GM19372 (cell line): Measurements from ENCODE around the gene MRPL14.
"Not testable (repeated sequence)": the region's sequence is repeated elsewhere in the genome, so short reads cannot be mapped to it uniquely, and the experiment has no call there.

Source experiments
- ATAC-seq: cut with Tn5 transposase; IDR thresholded peaks from one replicate; pipeline ENCODE4 v1.9.1; 2021; ENCODE audit warnings: mild to moderate bottlenecking, low read depth, moderate library complexity; ENCODE audit not compliant: unreplicated experiment

Gene MRPL14

GRCh38 chr6:44104481-44105021 is 22.7 kb downstream of the MRPL14 start:
- ATAC-seq = no peak

- no peak for ATAC-seq
These were observed 24.7 kb downstream of the MRPL14 start for GRCh38 chr6:44102527-44102926.

- ATAC-seq = no peak
These were observed 25.4 kb downstream of the MRPL14 start for GRCh38 chr6:44101832-44102231.

GRCh38 chr6:44100088-44100550 is 27.1 kb downstream of the MRPL14 start:
- ATAC-seq = no peak

GRCh38 chr6:44099192-44099591 is 28.1 kb downstream of the MRPL14 start:
- ATAC-seq = no peak

GRCh38 chr6:44097782-44098317 is 29.4 kb downstream of the MRPL14 start:
- ATAC-seq = no peak

- no peak for ATAC-seq
These were observed 30.6 kb downstream of the MRPL14 start for GRCh38 chr6:44096612-44097011.

- not testable (repeated sequence) for ATAC-seq
These were observed 32.0 kb downstream of the MRPL14 start for GRCh38 chr6:44095243-44095623.

- no peak for ATAC-seq
These were observed 32.6 kb downstream of the MRPL14 start for GRCh38 chr6:44094403-44095242.

GRCh38 chr6:44093750-44094402 is 33.4 kb downstream of the MRPL14 start:
- no peak for ATAC-seq

- ATAC-seq = no peak
These were observed 34.2 kb downstream of the MRPL14 start for GRCh38 chr6:44093066-44093465.

GRCh38 chr6:44091981-44092884 is 35.0 kb downstream of the MRPL14 start:
- ATAC-seq = no peak

GRCh38 chr6:44091356-44091755 is 35.9 kb downstream of the MRPL14 start:
- ATAC-seq = not testable (repeated sequence)

GRCh38 chr6:44090465-44090864 is 36.8 kb downstream of the MRPL14 start:
- no peak for ATAC-seq

- no peak for ATAC-seq
These were observed 38.2 kb downstream of the MRPL14 start for GRCh38 chr6:44088827-44089590.

- no peak for ATAC-seq
These were observed 39.6 kb downstream of the MRPL14 start for GRCh38 chr6:44087623-44088022.

GRCh38 chr6:44086931-44087574 is 40.2 kb downstream of the MRPL14 start:
- no peak for ATAC-seq

GRCh38 chr6:44085219-44085618 is 42.0 kb downstream of the MRPL14 start:
- ATAC-seq = no peak
